Measurements from ENCODE around the gene MGST2. TPM values are rescaled to one million over a fixed set of nuclear protein-coding genes. Genes with fewer than 3 reads are reported as not detected.

MGST2 gene
- total RNA-seq, 1 donor from 2014 or later = 66.3 TPM

DNA sequence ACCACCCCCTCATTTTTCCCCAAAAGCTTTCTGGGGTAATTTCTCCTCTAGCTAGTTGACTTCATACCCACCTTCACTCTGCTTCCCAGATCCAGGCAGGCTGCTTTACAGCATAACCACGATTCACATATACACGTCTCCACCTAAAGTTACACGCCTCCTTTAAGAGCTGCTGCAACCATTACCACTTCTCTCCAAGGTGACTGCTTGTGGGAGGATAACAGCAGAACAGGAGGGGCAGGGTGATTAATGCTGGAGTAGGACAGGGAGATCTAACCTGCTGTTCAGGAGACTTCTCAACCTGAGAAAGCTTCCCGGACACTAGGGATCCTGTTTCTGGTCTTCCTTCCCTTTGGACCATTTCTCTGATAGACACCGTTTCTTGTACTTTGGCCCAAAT, 77.4 kb downstream of the MGST2 start:
- H3K4me3 ChIP-seq (ENCODE audit: low read depth, low read length) = no peak overlapping the region
- DNase-seq (ENCODE audit: low read depth) = no peak
- TF ChIP-seq CTCF (conservative IDR thresholded peaks at IDR 0.05; ENCODE audit: low read depth, low read length) = no peak

DNA sequence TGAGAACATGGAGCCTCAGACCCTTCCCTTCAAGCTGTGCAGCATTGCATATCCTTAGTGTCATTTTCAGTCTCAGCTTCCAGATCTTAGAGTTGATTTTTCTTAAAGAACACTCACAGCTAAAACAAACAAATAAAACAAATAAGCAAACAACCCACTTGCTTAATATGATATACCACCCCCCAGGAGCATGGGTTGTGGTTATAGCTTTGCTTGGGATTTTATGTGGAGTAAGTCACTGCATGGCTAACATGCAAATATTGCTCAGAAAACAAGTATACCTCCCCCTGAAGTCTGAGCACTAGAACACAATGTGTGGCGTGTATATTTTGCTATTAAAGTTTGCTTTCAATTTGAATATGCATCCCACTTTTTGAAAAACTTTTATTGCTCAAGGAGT, 78.6 kb downstream of the MGST2 start:
- TF ChIP-seq CTCF (conservative IDR thresholded peaks at IDR 0.05; ENCODE audit: low read depth, low read length) = no peak
- DNase-seq (ENCODE audit: low read depth) = no peak
- no peak overlapping the region for H3K4me3 ChIP-seq (ENCODE audit: low read depth, low read length)

DNA sequence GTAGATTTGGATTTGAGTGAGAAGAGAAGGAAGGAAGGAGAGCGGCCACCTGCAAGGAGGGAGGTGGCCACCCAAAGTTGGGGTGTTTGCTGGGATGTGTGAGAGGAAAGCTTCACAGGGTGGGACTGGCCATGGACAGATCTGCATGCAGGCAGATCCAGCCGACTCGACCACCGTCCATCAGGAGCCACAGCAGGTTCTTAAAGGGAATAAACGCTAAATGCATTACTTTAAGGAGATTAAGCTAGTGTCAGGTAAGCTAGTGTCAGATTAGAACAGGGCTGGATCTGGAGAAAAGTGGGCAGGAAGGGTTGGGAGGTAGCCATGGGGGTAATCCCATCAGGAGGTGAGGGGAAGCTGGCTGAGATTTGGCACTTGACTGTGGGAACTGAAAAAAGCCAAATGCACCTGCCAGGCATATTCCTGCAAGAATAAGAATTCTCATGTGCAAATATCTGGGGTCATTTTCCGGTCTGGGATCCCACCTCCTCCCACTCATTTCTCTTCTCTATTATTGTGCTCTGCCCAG, 79.6 kb downstream of the MGST2 start:
- no peak for DNase-seq (ENCODE audit: low read depth)
- TF ChIP-seq CTCF (conservative IDR thresholded peaks at IDR 0.05; ENCODE audit: low read depth, low read length) = no peak
- no peak overlapping the region for H3K4me3 ChIP-seq (ENCODE audit: low read depth, low read length)

DNA sequence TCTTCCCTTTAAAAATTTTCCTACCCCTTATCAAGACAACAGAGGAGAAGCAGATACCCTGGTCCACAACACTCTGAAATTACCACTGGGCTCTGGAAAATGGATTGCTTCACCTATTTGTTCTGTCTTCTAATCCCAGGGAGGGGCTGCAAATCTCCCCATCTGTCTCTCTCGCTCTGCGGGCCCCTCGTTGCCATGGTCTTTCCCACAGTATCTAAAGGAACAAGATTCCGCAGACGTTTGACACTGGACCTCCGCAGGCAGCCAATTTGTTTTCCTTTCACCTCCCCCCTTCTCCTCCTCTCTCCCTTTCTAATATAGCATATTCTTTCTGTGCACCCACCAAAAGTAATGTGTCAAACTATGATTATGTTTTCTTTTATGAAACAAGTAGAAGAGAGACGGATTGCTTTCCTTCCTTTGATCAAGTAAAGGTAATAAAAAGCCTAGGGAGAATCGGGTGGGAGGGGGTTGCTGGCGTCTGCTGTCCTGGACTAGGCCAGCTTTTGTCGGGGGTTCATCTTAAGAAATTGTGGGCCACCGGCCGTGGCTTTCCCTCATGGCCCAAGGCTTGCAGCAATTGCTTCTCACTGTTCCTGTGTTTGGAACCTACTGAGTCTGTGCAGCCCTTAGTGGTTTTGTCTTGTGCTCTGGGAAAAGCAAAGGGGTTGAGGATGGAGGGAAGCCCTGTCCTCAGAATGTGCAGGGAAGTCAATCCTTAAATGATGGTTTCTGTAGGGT, 81.0 kb downstream of the MGST2 start:
- TF ChIP-seq CTCF (conservative IDR thresholded peaks at IDR 0.05; ENCODE audit: low read depth, low read length) = no peak
- no peak overlapping the region for H3K4me3 ChIP-seq (ENCODE audit: low read depth, low read length)
- DNase-seq (ENCODE audit: low read depth) = no peak

DNA sequence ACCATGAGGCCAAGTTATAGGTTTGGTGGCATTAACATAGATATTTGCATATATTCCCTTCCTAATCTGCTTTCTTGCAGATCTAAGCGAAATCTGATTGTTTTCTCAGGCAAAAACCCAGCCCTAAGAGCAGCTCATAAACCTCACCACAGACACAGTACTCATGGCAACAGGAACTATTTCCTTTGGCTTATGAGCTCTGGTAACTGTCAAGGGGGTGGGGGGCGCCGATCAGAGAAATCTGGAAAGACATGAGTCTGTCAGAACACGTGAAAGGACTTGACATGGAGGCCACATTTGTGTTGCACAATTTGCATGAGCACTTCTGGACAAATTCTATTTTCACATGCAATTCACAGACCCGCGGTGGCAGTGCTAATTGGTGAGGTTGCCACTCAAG, 83.7 kb downstream of the MGST2 start:
- no peak overlapping the region for H3K4me3 ChIP-seq (ENCODE audit: low read depth, low read length)
- no peak for DNase-seq (ENCODE audit: low read depth)
- TF ChIP-seq CTCF (conservative IDR thresholded peaks at IDR 0.05; ENCODE audit: low read depth, low read length) = no peak

DNA sequence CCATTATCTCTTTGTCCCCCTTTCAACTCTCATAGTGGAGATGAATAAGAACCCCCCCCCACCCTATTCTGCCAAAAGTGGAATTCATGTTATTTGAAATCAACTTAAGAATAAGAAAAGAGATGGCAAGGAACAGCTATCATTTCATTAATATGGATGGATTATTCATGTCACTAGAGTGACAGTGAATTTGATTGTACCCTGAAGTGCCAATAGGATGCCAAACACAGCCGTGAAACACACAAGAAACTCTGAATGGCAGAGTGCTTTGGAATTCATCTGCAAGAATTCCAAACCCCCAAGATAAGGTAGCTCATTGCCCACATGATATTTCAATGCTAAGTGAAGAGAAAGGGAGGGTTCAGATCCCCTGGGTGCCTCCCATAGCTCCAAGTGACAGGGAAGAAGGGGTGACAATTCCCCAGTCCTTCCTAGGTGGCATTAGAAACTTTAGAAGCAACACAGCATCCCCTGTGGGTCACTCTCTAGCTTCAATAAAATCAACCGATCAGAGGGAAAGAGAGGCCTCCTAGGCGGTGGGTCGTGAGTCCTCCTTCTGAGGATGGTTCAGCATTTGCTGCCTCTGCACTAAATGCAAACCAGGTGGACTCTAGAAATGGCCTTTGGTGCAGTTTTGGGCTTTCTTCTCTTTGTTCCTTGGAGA, 84.3 kb downstream of the MGST2 start:
- TF ChIP-seq CTCF (conservative IDR thresholded peaks at IDR 0.05; ENCODE audit: low read depth, low read length) = no peak
- no peak for DNase-seq (ENCODE audit: low read depth)
- H3K4me3 ChIP-seq (ENCODE audit: low read depth, low read length) = no peak overlapping the region

Data from epithelial cell of proximal tubule (primary cell).